GM19372 (cell line): ENCODE measurements around the gene AQP6.

Experiments used
- ATAC-seq: cut with Tn5 transposase; IDR thresholded peaks from one replicate; pipeline ENCODE4 v1.9.1; 2021; ENCODE audit warnings: mild to moderate bottlenecking, low read depth, moderate library complexity; ENCODE audit not compliant: unreplicated experiment

AQP6 gene

GRCh38 chr12:49972641-49973360, at the start of gene AQP6:
AQP6 (plus strand) TSS chr12:49972947; CDS start chr12:49973174, 227 bp downstream.
- ATAC-seq, result no peak

- ATAC-seq, result no peak
Observed at GRCh38 chr12:49923035-49923644, 49.6 kb upstream of the AQP6 start.

GRCh38 chr12:49923880-49924556, 48.7 kb upstream of the AQP6 start:
- no peak for ATAC-seq

GRCh38 chr12:49924628-49925246, 48.0 kb upstream of the AQP6 start:
- ATAC-seq, result no peak

- ATAC-seq, result no peak
Observed at GRCh38 chr12:49925433-49926204, 47.1 kb upstream of the AQP6 start.

GRCh38 chr12:49928471-49928870, 44.3 kb upstream of the AQP6 start:
- no peak for ATAC-seq

GRCh38 chr12:49929581-49929980, 43.2 kb upstream of the AQP6 start:
- ATAC-seq, result no peak

- ATAC-seq, result no peak
Observed at GRCh38 chr12:49930515-49931288, 42.0 kb upstream of the AQP6 start.

- ATAC-seq, result no peak
Observed at GRCh38 chr12:49932023-49932422, 40.7 kb upstream of the AQP6 start.

GRCh38 chr12:49932533-49933130, 40.1 kb upstream of the AQP6 start:
- ATAC-seq, result no peak

GRCh38 chr12:49933796-49934195, 39.0 kb upstream of the AQP6 start:
- ATAC-seq, result no peak

- ATAC-seq, result no peak
Observed at GRCh38 chr12:49934505-49934904, 38.2 kb upstream of the AQP6 start.

GRCh38 chr12:49936925-49937324, 35.8 kb upstream of the AQP6 start:
- no peak for ATAC-seq

- no peak for ATAC-seq
Observed at GRCh38 chr12:49937639-49938300, 35.0 kb upstream of the AQP6 start.

- no peak for ATAC-seq
Observed at GRCh38 chr12:49939307-49939706, 33.4 kb upstream of the AQP6 start.

GRCh38 chr12:49939707-49940106, 33.0 kb upstream of the AQP6 start:
- ATAC-seq, result no peak

- ATAC-seq, result no peak
Observed at GRCh38 chr12:49941556-49942511, 30.9 kb upstream of the AQP6 start.

- ATAC-seq, result no peak
Observed at GRCh38 chr12:49942512-49942893, 30.2 kb upstream of the AQP6 start.
